ENCODE measurements around the gene BEST4.

- TF ChIP-seq RFX5 (IDR thresholded peaks at IDR 0.05; ENCODE audit: low read depth, low read length): no peak
- TF ChIP-seq MAZ (IDR thresholded peaks at IDR 0.05; ENCODE audit: borderline replicate concordance, low read depth, low read length): no peak
- TF ChIP-seq CTCF (conservative IDR thresholded peaks at IDR 0.05; ENCODE audit: low read depth, low read length): no peak
- no peak for TF ChIP-seq FOS (IDR thresholded peaks at IDR 0.05; ENCODE audit: low read depth, low read length)
- no peak for TF ChIP-seq POLR2A (IDR thresholded peaks at IDR 0.05; ENCODE audit: low read depth, low read length)
- no peak for TF ChIP-seq ELK1 (IDR thresholded peaks at IDR 0.05; ENCODE audit: borderline replicate concordance, low read depth, low read length)
- no peak for TF ChIP-seq SMC3 (IDR thresholded peaks at IDR 0.05; ENCODE audit: low read depth, low read length)
- TF ChIP-seq CEBPB (IDR thresholded peaks at IDR 0.05; ENCODE audit: low read depth, low read length): no peak
- no peak for TF ChIP-seq BHLHE40 (IDR thresholded peaks at IDR 0.05; ENCODE audit: low read depth, low read length)
Measured at GRCh38 chr1:44788120-44788860, at the start of gene BEST4.
